ENCODE data around the gene APOA4. TPM values are rescaled to one million over a fixed set of nuclear protein-coding genes. Genes with fewer than 3 reads are reported as not detected.

Gene APOA4
- total RNA-seq, 1 donor from 2014 or later: 0.56 TPM

DNA sequence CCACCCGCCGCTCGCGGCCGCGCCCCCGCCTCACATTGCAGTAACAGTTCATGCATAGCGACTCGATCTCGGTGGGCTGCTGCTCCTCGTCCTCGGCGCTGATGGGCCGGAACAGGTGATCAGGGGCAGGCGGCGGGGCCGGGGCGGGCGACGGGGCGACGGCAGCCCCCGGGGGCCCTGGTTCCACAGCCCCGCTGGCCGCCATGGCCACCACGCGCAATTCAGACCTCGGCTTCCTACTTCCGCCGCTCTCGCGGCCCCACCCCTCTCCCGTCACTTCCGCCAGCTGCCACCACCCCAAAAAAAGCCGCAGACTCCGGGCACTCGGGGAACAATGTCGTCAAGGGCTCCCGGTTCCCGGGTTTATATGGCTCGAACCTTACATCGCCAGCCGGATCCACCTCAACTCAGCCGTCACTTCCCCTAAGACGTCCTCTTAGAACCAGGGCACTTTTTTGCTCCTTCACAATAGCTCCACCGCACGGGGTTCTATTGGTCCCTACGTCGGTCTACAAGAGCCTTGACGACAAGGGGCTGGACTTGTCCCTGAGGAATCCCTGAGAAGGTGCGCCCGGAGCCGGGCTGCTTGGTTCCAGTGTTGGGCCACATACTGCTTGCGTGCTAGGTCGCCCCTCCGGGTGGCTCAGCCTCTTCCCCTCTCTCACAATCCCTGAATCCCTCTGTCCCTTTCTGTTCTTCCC, 35.2 kb downstream of the APOA4 start, which contains the start of gene ZPR1:
Gene ZPR1, minus strand, starts transcription at position 238 of the 701 bp plus-strand sequence. Its CDS starts 33 bp downstream, at position 205.
- H3K27me3 Mint-ChIP-seq (ENCODE audit: insufficient read depth, low read depth): peaks cover 4% of the 10 kb centered on the region

DNA sequence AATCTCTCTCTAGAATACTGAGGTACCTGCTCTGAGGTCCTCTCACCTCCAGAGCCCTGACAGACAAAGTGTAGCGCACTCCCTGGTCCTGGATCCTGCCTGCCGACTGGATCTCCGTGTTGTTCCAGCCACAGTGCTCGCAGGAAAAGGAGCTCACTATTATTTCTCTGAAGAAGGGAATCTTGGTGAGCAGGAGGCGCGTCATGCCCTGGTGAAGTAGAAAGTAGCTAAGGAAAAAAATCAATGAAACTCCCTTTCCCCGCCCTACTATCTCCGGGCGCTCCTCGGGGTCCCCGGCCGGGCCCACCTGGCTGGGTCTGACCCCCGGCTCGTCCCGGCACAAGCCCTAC, 35.7 kb downstream of the APOA4 start:
- no peak for DNase-seq (ENCODE audit: low spot score)
- Histone ChIP-seq H3F3A (ENCODE audit: low read depth) (no peaks in the 10 kb centered on the region), H3K4me3 (peak overlapping the region; percentile 87), H3K36me3 (no peaks in the 10 kb centered on the region), H2AFZ (replicated peaks) (peak overlapping the region; percentile 90), H3K4me1 (no peaks in the 10 kb centered on the region), H3K27me3 (peaks cover 11% of the 10 kb centered on the region), H3K9me3 (ENCODE audit: low read depth) (no peaks in the 10 kb centered on the region), H3K79me2 (ENCODE audit: low read depth) (peaks cover 16% of the 10 kb centered on the region), H3K4me2 (peak overlapping the region; percentile 85), H3K27ac (no peak overlapping the region), H3K9ac (peak overlapping the region; percentile 61), H4K20me1 (ENCODE audit: low read depth) (no peaks in the 10 kb centered on the region)
- Mint-ChIP-seq H3K27me3 (ENCODE audit: insufficient read depth, low read depth) (peaks cover 4% of the 10 kb centered on the region), H3K9me3 (no peaks in the 10 kb centered on the region), H3K4me3 (peak overlapping the region; percentile 98), H3K4me1 (peaks cover 14% of the 10 kb centered on the region), H3K27ac (no peak overlapping the region), H3K36me3 (peaks cover 14% of the 10 kb centered on the region)
- TF ChIP-seq, protein P1, sequence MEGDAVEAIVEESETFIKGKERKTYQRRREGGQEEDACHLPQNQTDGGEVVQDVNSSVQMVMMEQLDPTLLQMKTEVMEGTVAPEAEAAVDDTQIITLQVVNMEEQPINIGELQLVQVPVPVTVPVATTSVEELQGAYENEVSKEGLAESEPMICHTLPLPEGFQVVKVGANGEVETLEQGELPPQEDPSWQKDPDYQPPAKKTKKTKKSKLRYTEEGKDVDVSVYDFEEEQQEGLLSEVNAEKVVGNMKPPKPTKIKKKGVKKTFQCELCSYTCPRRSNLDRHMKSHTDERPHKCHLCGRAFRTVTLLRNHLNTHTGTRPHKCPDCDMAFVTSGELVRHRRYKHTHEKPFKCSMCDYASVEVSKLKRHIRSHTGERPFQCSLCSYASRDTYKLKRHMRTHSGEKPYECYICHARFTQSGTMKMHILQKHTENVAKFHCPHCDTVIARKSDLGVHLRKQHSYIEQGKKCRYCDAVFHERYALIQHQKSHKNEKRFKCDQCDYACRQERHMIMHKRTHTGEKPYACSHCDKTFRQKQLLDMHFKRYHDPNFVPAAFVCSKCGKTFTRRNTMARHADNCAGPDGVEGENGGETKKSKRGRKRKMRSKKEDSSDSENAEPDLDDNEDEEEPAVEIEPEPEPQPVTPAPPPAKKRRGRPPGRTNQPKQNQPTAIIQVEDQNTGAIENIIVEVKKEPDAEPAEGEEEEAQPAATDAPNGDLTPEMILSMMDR (IDR thresholded peaks at IDR 0.05): no peak
- no peak for TF ChIP-seq EZH2 (IDR thresholded peaks at IDR 0.05)

More for the DNA sequence above, 35.2 kb downstream of the APOA4 start, which contains the start of gene ZPR1:
- TF ChIP-seq, protein P1 (IDR thresholded peaks at IDR 0.05): no peak
- no peak for TF ChIP-seq EZH2 (IDR thresholded peaks at IDR 0.05)
- no peak for TF ChIP-seq EZH2phosphoT487 (IDR thresholded peaks at IDR 0.05)
- peak within 1 kb of the TSS; percentile 85 for H3K4me2 ChIP-seq
- H3K4me1 Mint-ChIP-seq: peaks cover 14% of the 10 kb centered on the region
- H3K4me1 ChIP-seq: peaks cover 5% of the 10 kb centered on the region
- H3K36me3 Mint-ChIP-seq: peaks cover 14% of the 10 kb centered on the region
- peak within 1 kb of the TSS; percentile 87 for H3K4me3 ChIP-seq
- no peaks in the 10 kb centered on the region for H3F3A ChIP-seq (ENCODE audit: low read depth)
- no peaks in the 10 kb centered on the region for H3K9me3 Mint-ChIP-seq
- peak within 1 kb of the TSS; percentile 98 for H3K4me3 Mint-ChIP-seq
- H2AFZ ChIP-seq (replicated peaks): peak within 1 kb of the TSS; percentile 90
- peak within 1 kb of the TSS; percentile 61 for H3K9ac ChIP-seq
- H3K27ac Mint-ChIP-seq: peak within 1 kb of the TSS; percentile 54
- no peaks in the 10 kb centered on the region for H3K9me3 ChIP-seq (ENCODE audit: low read depth)
- no peaks in the 10 kb centered on the region for H4K20me1 ChIP-seq (ENCODE audit: low read depth)
- peaks cover 16% of the 10 kb centered on the region for H3K79me2 ChIP-seq (ENCODE audit: low read depth)
- peak; percentile 73 for DNase-seq (ENCODE audit: low spot score)
- H3K36me3 ChIP-seq: no peaks in the 10 kb centered on the region
- H3K27me3 ChIP-seq: peaks cover 11% of the 10 kb centered on the region
- no peak within 1 kb of the TSS for H3K27ac ChIP-seq

DNA sequence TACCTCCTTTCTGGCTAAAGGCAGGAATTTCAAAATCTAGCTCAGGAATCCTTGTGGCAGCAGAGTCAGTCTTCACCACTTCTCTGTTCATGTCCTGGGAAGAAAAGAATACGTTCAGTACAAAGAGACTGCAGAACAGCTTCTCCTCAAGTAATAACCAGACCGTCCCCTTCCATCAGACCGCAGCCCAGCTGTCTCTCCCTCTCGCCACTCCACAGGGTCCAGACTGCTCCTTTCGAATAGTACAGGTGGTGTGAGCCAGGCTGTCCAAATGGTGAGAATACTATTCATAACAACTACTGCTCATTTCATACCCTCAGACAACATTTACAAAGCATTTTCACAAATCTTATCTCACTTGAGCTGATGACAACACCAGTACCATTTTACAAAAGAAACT, 36.1 kb downstream of the APOA4 start:
- Histone ChIP-seq H3K79me2 (ENCODE audit: low read depth) (peaks cover 16% of the 10 kb centered on the region), H3K4me1 (no peaks in the 10 kb centered on the region), H2AFZ (replicated peaks) (peak overlapping the region; percentile 90), H3K27ac (no peak overlapping the region), H3K27me3 (peaks cover 11% of the 10 kb centered on the region), H3K4me2 (peak overlapping the region; percentile 85), H3K9ac (peak overlapping the region; percentile 61), H4K20me1 (ENCODE audit: low read depth) (no peaks in the 10 kb centered on the region), H3K36me3 (no peaks in the 10 kb centered on the region), H3F3A (ENCODE audit: low read depth) (no peaks in the 10 kb centered on the region), H3K4me3 (peak overlapping the region; percentile 87), H3K9me3 (ENCODE audit: low read depth) (no peaks in the 10 kb centered on the region)
- Mint-ChIP-seq H3K9me3 (no peaks in the 10 kb centered on the region), H3K27me3 (ENCODE audit: insufficient read depth, low read depth) (peaks cover 4% of the 10 kb centered on the region), H3K4me1 (peaks cover 14% of the 10 kb centered on the region), H3K36me3 (peaks cover 18% of the 10 kb centered on the region), H3K4me3 (peak overlapping the region; percentile 98), H3K27ac (no peak overlapping the region)
- no peak for DNase-seq (ENCODE audit: low spot score)
- TF ChIP-seq EZH2 (IDR thresholded peaks at IDR 0.05) (no peak), EZH2phosphoT487 (IDR thresholded peaks at IDR 0.05) (no peak)
- TF ChIP-seq, protein P1 (IDR thresholded peaks at IDR 0.05): no peak
